ENCODE measurements around the gene SOCS1. TPM values are rescaled to one million over a fixed set of nuclear protein-coding genes. Genes with fewer than 3 reads are reported as not detected.

SOCS1 gene
- total and polyA plus RNA-seq, 10 donors: 7.7 to 50.8 (median 21.8) TPM

DNA sequence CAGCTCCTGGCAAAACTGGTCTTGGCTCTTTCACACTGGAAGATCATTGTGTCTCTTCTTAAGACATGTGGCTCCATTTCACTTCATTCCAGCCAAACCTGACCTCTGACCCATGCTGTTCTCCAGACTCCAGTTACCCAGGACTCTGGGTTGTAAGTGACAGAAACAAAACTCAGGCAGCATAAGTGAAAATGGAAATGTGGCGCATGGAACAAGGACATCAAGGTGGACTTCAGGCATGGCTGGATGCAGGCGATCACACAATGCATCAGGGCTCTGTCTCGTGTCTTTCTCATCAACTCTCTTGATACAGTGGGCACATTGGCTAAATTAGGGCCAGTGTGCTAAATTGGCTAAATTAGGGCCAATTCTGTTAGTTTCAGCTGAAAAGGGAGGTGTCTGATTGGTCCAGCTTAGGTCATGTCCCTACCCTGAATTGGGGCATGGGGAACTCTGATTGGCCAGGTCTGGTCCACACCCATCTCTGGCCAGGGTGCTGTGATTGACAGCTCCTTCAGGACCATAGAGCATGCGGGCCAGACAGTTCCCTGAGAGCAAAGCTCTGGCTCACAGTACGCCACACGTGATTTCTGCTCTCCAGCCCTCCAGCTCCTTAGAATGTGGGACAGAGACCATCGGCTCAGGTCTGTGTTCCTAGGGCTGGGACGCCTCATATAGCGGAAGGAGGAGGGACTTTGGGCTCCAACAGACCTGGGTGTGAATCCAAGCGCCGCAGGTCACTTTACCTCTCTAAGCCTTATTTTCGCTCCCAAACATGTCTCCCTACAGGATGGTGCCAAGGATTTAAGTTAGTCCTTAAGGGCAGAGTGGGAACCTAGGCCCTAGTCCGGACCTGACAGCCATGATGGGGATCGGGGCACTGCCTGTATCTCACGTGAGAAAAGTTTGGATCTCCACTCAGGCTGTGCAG lies 17.5 kb downstream of the SOCS1 start:
- H3K27me3 ChIP-seq (replicated peaks in 1 of 7): no peaks in the 10 kb centered on the region
- H3K4me3 ChIP-seq: no peak overlapping the region
- peaks cover 0 to 56% (median 29%) of the 10 kb centered on the region in 6 donors for H3K4me1 ChIP-seq
- WGBS, 5 donors: 94 to 98% (median 95%) methylated on average over 15 of the region's 15 CpGs
- DNase-seq: no peak
- intact Hi-C loops (cut with DNase I; ENCODE audit: low total_unique reads): no loop called here
- H3K9me3 ChIP-seq: no peaks in the 10 kb centered on the region
- H3K36me3 ChIP-seq: no peaks in the 10 kb centered on the region
- TF ChIP-seq CTCF (IDR thresholded peaks at IDR 0.05 in 8 of 11, conservative IDR thresholded peaks at IDR 0.05 in 3 of 11) (no peak), POLR2AphosphoS5 (IDR thresholded peaks at IDR 0.05) (no peak), POLR2A (IDR thresholded peaks at IDR 0.05) (no peak)
- no peak overlapping the region for H3K27ac ChIP-seq

- no peaks in the 10 kb centered on the region for H3K36me3 ChIP-seq
- H3K27ac ChIP-seq: peak overlapping the region in 3 of 8 donors; percentile 27 to 51 (median 29)
- peaks cover 10 to 73% (median 45%) of the 10 kb centered on the region in 6 donors for H3K4me1 ChIP-seq
- no peak for TF ChIP-seq CTCF (IDR thresholded peaks at IDR 0.05 in 8 of 11, conservative IDR thresholded peaks at IDR 0.05 in 3 of 11)
- TF ChIP-seq POLR2A (IDR thresholded peaks at IDR 0.05): no peak
- peak in 1 of 3 donors; percentile 29 for TF ChIP-seq POLR2AphosphoS5 (IDR thresholded peaks at IDR 0.05)
- intact Hi-C loops (cut with DNase I; ENCODE audit: low total_unique reads): no loop called here
- 69 to 89% (median 72%) methylated on average over 9 to 10 of the region's 10 CpGs for WGBS, 5 donors
- no peak for DNase-seq
- H3K4me3 ChIP-seq: no peak overlapping the region
- H3K9me3 ChIP-seq: no peaks in the 10 kb centered on the region
- H3K27me3 ChIP-seq (replicated peaks in 1 of 7): no peaks in the 10 kb centered on the region
These were observed 19.3 kb downstream of the SOCS1 start for GRCh38 chr16:11236461-11237254.

DNA sequence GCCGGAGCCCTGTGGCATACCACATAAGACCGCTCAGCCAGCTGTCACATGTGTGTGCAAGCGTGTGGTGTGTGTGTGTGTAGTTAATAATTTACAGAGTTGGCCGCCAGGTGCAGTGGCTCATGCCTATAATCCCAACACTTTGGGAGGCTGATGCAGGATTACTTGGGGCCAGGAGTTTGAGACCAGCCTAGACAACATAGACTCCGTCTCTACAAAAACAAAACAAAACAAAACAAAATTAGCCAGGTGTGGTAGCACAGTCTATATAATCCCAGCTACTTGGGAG lies 20.4 kb downstream of the SOCS1 start:
- H3K27ac ChIP-seq: peak overlapping the region in 4 of 8 donors; percentile 83 to 89 (median 88)
- WGBS, 5 donors: 44 to 83% (median 60%) methylated on average over 5 of the region's 5 CpGs
- no peaks in the 10 kb centered on the region for H3K27me3 ChIP-seq (replicated peaks in 1 of 7)
- no peaks in the 10 kb centered on the region for H3K9me3 ChIP-seq
- no peak overlapping the region for H3K4me3 ChIP-seq
- H3K4me1 ChIP-seq: peaks cover 10 to 78% (median 45%) of the 10 kb centered on the region in 6 donors
- DNase-seq: no peak
- intact Hi-C loops (cut with DNase I; ENCODE audit: low total_unique reads): no loop called here
- H3K36me3 ChIP-seq: no peaks in the 10 kb centered on the region
- TF ChIP-seq POLR2A (IDR thresholded peaks at IDR 0.05) (no peak), POLR2AphosphoS5 (IDR thresholded peaks at IDR 0.05) (no peak), CTCF (IDR thresholded peaks at IDR 0.05 in 8 of 11, conservative IDR thresholded peaks at IDR 0.05 in 3 of 11) (no peak)
